GM12865 (cell line): ENCODE results near the gene PRKN.

ENCODE experiments used
- DNase-seq: peaks from one replicate; pipeline ENCODE4 v3.0.0; 2010; ENCODE audit warnings: low read depth
- H3K4me3 ChIP-seq: 2 replicates; pipeline ENCODE4 v1.5.1; 2011; ENCODE audit warnings: mild to moderate bottlenecking, low read depth, low read length, control low read depth
- CTCF ChIP-seq: IDR thresholded peaks from 2 replicates; pipeline ENCODE4 v1.5.1; 2011; ENCODE audit warnings: low read length, control low read depth, low read depth, inconsistent platforms; ENCODE audit not compliant: insufficient read depth; ENCODE audit errors: missing control alignments

The PRKN gene

GRCh38 chr6:161736326-161736725 is 991.2 kb downstream of the PRKN start:
- DNase-seq: no peak
- no peak for TF ChIP-seq CTCF
- no peak overlapping the region for H3K4me3 ChIP-seq

GRCh38 chr6:161732594-161732993 is 995.0 kb downstream of the PRKN start:
- DNase-seq: no peak
- TF ChIP-seq CTCF: no peak
- H3K4me3 ChIP-seq: no peak overlapping the region

- TF ChIP-seq CTCF: no peak
- DNase-seq: no peak
- no peak overlapping the region for H3K4me3 ChIP-seq
These were observed 1000.3 kb downstream of the PRKN start for GRCh38 chr6:161727083-161727833.

GRCh38 chr6:161722394-161722793 is 1005.2 kb downstream of the PRKN start:
- DNase-seq: no peak
- H3K4me3 ChIP-seq: no peak overlapping the region
- no peak for TF ChIP-seq CTCF

GRCh38 chr6:161721511-161721910 is 1006.1 kb downstream of the PRKN start:
- H3K4me3 ChIP-seq: no peak overlapping the region
- DNase-seq: no peak
- no peak for TF ChIP-seq CTCF

- no peak overlapping the region for H3K4me3 ChIP-seq
- DNase-seq: no peak
- TF ChIP-seq CTCF: no peak
These were observed 1011.4 kb downstream of the PRKN start for GRCh38 chr6:161716176-161716575.

- H3K4me3 ChIP-seq: no peak overlapping the region
- DNase-seq: no peak
- TF ChIP-seq CTCF: no peak
These were observed 1015.6 kb downstream of the PRKN start for GRCh38 chr6:161711938-161712337.
